NB4 (cell line): Measurements from ENCODE around the gene BCKDHB.

ENCODE experiments used
- POLR2A ChIP-seq: IDR thresholded peaks from 2 replicates; pipeline ENCODE4 v1.6.1; 2011; ENCODE audit warnings: mild to moderate bottlenecking; ENCODE audit not compliant: insufficient read length; ENCODE audit errors: extremely low read depth
- TF ChIP-seq, protein P1 (sequence below): IDR thresholded peaks from one replicate; pipeline ENCODE4 v1.5.1; 2012; ENCODE audit warnings: low read depth, low read length

DNA sequence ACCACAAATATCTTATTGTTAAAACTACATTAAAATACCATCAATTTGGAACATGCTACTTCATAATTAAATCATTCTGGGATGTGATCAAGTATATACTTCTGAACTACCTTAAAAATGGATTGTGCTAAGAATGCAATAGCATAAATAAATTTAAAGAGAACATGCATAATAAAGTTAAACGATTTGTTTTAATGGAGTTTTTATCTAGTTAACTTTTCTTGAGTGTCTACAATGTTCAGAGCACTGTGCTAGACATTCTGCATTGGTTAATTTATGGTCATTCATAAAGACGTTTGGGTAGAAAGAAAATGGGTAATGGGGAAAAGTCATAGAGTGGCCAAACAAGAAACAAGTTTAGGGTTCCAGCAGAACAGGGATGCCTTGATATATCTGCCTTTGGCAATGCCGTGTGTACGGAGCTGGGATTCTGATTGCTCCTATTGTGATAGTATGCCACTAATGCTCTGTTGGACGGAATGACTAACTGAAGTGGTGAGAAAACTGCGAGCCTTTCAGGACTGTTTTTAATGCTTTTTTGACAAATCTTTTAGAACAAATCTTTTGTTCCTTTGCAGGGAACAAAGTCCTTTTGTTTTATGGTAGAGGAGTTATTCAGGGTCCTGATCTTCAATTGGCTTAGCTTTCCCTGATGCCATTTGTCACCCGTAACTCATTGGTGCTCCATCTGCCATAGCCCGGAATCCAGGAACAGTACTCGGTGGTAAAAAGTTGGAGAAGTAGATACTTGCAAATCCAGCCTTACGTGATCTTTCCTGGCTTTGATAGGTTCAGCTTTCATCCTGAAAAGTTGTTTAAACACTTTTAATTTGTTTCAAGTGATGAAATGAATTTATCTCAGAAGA, 162.6 kb downstream of the BCKDHB start:
- TF ChIP-seq, protein P1, sequence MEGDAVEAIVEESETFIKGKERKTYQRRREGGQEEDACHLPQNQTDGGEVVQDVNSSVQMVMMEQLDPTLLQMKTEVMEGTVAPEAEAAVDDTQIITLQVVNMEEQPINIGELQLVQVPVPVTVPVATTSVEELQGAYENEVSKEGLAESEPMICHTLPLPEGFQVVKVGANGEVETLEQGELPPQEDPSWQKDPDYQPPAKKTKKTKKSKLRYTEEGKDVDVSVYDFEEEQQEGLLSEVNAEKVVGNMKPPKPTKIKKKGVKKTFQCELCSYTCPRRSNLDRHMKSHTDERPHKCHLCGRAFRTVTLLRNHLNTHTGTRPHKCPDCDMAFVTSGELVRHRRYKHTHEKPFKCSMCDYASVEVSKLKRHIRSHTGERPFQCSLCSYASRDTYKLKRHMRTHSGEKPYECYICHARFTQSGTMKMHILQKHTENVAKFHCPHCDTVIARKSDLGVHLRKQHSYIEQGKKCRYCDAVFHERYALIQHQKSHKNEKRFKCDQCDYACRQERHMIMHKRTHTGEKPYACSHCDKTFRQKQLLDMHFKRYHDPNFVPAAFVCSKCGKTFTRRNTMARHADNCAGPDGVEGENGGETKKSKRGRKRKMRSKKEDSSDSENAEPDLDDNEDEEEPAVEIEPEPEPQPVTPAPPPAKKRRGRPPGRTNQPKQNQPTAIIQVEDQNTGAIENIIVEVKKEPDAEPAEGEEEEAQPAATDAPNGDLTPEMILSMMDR = no peak
- no peak for TF ChIP-seq POLR2A
